Stimulated activated CD8-positive, alpha-beta memory T cell treated with anti-CD3 and anti-CD28 coated beads, Interleukin-12 subunit alpha, Interleukin-12 subunit beta, amount 100 ng/mL, for 4 hours (primary cell): ENCODE measurements around the gene REPS1.
"Not testable (repeated sequence)": the region's sequence is repeated elsewhere in the genome, so short reads cannot be mapped to it uniquely, and the experiment has no call there.

ENCODE experiments used
- DNase-seq: peaks from one replicate; pipeline ENCODE4 v3.0.0-alpha.2; 2020; ENCODE audit warnings: low read depth

REPS1 gene, protein sequence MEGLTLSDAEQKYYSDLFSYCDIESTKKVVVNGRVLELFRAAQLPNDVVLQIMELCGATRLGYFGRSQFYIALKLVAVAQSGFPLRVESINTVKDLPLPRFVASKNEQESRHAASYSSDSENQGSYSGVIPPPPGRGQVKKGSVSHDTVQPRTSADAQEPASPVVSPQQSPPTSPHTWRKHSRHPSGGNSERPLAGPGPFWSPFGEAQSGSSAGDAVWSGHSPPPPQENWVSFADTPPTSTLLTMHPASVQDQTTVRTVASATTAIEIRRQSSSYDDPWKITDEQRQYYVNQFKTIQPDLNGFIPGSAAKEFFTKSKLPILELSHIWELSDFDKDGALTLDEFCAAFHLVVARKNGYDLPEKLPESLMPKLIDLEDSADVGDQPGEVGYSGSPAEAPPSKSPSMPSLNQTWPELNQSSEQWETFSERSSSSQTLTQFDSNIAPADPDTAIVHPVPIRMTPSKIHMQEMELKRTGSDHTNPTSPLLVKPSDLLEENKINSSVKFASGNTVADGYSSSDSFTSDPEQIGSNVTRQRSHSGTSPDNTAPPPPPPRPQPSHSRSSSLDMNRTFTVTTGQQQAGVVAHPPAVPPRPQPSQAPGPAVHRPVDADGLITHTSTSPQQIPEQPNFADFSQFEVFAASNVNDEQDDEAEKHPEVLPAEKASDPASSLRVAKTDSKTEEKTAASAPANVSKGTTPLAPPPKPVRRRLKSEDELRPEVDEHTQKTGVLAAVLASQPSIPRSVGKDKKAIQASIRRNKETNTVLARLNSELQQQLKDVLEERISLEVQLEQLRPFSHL

DNA sequence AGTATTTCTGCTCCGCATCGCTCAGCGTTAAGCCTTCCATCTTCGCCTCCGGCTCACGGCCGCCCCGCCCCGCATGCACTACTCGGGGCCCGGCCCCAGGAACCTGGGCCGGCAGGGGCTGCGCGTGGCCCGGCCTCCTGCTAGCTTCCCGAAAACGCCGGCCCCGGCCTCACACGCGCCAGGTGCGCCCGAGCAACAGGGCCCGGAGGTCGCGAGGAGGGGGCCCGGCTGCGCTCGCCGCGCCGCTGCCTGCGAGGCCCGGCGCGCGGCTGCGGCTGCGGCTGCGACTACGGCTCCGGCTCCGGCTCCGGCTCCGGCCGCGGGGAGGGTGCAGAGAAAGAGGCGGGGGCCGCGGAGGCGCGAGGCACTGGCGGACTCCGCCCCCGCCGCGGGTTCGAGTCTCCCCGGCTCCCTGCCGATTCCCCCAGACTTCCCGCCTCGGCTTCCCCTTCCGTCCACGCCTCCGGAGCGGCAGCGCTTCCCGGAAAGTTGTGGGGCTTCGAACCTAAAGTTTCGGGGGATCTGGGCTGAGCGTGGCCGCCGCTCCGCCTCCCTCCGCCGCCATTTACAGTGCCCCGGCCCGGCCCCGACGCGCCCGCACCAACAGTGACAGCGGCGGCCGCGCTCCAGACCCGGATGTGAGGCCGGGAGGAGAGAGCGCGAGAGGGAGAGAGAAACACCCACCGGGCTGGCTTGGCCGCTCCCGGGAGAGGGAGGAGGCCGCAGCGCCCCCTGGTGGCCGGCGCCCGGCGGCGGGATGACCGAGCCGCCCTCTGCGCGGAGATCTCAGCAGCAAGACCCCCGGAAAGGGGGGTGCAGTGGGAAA is at the start of gene REPS1:
REPS1 (minus strand) TSS at position 611 of the 826 bp plus-strand sequence; CDS start at position 40, 571 bp downstream.
- DNase-seq: peak; percentile 85

DNA sequence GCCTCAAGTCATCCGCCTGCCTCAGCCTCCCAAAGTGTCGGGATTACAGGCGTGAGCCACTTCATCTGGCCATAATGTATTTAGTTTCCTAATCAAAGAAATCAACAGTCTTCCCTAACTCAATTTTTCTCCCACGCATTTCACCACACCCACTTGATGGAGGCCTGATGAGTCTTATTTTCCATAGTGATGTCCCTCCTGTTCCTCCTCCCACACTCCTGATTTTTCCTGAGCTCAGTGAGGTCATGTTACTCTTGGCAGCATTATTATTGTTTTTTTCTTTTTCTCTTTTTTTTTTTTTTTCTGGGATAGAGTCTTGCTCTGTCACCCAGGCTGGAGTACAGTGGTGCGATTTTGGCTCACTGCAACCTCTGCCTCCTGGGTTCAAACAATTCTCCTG is 49.4 kb upstream of the REPS1 start:
- DNase-seq: no peak

- no peak for DNase-seq
These were observed 42.3 kb upstream of the REPS1 start for GRCh38 chr6:139030228-139030963.

GRCh38 chr6:139029470-139030227 is 41.6 kb upstream of the REPS1 start:
- DNase-seq: no peak

DNA sequence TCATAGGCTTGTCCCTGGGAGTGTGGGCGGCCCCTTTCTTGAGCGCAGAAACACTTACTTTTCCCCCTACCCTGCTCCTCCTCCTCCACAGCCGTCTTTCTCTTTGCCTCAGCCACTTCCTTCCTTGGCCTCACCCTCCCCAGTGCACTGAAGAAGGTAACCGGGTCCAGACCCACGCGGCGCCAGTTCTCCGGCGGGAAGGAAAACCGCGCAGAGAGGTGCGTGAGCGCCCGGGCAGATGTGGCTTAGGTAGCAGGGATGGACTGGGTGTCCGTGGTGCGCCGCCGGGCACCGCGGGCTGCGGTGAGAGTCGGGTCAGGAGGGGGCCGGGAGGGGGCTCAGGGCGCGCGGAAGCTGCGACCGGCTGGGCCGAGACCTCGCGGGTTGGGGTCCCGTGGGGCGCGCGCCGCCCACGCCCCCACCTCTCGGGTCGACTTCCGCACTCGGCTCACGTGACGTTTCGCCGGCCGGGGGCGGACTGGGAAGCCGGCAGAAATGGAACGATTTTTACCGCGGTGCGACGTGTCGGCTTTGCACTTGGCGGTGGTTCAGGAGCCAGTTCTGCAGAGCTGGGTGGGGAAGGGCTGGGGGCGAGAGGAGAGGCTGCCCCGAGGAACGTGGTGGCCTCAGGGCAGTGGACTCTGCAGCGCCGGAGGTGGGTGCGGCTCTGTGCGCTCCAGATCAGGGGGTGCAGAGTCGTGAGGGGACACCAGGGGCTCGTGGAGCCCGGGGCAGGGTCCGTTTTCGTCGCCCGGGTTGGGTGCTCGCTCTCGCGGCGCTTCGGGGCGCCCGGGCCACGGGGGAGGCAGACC is 40.8 kb upstream of the REPS1 start, which contains the start of gene ABRACL:
ABRACL (plus strand) TSS at position 88 of the 812 bp plus-strand sequence. CDS start 5,416 bp downstream, outside the sequence.
- DNase-seq: peak; percentile 72

GRCh38 chr6:139028215-139028657 is 40.2 kb upstream of the REPS1 start:
- DNase-seq: no peak

DNA sequence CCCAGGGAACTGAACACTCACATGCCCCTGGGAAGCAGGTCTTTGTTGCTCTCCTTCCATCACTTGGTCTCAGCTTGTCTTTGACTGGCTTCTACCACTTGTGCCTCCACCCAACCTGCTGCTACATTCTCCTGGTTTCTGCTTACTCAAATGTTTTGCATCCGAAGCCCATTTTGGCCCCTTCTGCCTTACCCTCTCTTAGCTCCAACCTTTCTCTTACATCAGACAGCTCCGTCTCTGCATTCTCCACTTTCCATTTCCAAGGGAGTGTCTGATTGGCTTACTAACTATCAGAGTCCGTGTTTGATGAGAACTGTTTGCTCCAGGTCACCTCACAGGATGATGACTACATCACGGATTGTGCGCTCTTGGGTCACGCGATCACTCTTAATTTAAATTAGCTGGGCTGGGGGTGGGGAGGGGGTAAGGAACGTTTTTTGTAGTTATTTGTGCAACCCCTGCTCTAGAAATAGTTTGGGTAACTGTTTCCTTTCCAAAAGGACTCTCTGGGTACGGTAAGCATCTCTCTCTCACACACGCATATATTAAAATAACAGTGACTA is 39.6 kb upstream of the REPS1 start:
- no peak for DNase-seq

DNA sequence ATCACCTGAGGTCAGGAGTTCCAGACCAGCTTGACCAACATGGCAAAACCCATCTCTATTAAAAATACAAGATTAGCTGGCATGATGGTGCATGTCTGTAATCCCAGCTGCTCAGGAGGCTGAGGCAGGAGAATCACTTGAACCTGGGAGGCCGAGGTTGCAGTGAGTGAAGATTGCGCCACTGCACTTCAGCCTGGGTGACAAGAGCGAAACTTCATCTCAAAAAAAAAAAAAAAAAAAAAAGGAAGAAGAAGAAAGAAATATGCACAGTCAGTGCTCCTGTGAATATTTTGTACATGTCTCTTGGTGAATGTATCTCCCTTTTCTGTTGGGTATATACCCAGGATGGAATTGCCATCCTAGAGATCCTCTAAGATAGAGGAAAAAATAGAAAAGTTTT is 37.4 kb upstream of the REPS1 start:
- not testable (repeated sequence) for DNase-seq

- no peak for DNase-seq
These were observed 32.6 kb upstream of the REPS1 start for GRCh38 chr6:139020689-139021088.

DNA sequence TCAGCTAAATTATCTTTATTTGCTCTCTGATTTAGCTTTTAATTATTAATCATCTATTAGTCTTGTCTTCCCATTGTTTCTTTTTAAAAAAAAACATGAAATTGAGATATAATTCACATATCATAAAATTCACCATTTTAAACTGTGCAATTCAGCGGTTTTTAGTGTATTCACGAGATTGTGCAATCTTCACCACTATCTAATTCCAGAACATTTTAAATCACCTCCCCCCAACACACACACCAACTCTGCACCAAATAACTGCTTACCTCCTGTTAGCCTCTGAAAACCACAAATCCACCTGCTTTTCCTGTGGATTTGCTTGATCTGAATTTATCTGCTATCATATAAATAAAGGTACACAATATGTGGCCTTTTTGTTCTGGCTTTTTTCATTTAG is 31.7 kb upstream of the REPS1 start:
- DNase-seq: no peak

GRCh38 chr6:139017227-139017626 is 29.2 kb upstream of the REPS1 start:
- no peak for DNase-seq

- no peak for DNase-seq
These were observed 28.5 kb upstream of the REPS1 start for GRCh38 chr6:139016337-139017213.

- DNase-seq: no peak
These were observed 26.9 kb upstream of the REPS1 start for GRCh38 chr6:139014945-139015344.

- no peak for DNase-seq
These were observed 25.2 kb upstream of the REPS1 start for GRCh38 chr6:139013185-139013800.

GRCh38 chr6:139011980-139012379 is 23.9 kb upstream of the REPS1 start:
- DNase-seq: no peak

GRCh38 chr6:139010674-139011073 is 22.6 kb upstream of the REPS1 start:
- DNase-seq: no peak

GRCh38 chr6:139008117-139008516 is 20.1 kb upstream of the REPS1 start:
- no peak for DNase-seq

DNA sequence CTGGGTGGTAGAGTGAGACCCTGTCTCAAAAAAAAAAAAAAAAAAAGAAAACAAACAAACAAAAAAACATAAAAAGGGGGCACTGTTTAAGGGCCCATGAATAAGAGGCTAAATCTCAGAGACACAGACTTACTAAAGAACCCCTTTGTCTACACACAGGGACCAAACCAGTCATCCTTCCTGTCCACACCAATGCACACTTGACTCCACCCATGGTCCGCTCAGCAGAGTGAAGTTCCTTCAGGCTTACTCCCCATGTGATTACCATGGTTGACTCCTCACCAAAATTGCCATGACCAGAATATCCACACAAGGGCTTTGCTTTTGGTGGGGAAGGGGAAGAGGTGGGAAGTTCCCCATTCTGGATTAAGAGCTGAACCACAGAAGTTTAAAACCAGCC is 19.4 kb upstream of the REPS1 start:
- no peak for DNase-seq
